22Rv1 (cell line): ENCODE data around the gene SH3RF2.

ENCODE experiments used
- CTCF ChIP-seq: fragments of 450-650 bp; IDR thresholded peaks from 2 replicates; pipeline ENCODE4 v1.5.1; 2017; ENCODE audit warnings: mild to moderate bottlenecking
- ZFX ChIP-seq: fragments of 450-650 bp; IDR thresholded peaks from 2 replicates; pipeline ENCODE4 v1.6.1; 2017; ENCODE audit warnings: antibody characterized with exemption, borderline replicate concordance

GRCh38 chr5:146073239-146073900 is 137.0 kb downstream of the SH3RF2 start:
- TF ChIP-seq CTCF (no peak), ZFX (no peak)
